Activated CD4-positive, alpha-beta T cell treated with anti-CD3 and anti-CD28 coated beads for 24 hours (primary cell): ENCODE data around the gene FLNB.
"Not testable (repeated sequence)": the region's sequence is repeated elsewhere in the genome, so short reads cannot be mapped to it uniquely, and the experiment has no call there.

Experiments used
- DNase-seq, 2 donors: peaks; one replicate each; pipeline ENCODE4 v3.0.0-alpha.2; 2020; ENCODE audit warnings: low read depth in 2 of 2

Gene FLNB

DNA sequence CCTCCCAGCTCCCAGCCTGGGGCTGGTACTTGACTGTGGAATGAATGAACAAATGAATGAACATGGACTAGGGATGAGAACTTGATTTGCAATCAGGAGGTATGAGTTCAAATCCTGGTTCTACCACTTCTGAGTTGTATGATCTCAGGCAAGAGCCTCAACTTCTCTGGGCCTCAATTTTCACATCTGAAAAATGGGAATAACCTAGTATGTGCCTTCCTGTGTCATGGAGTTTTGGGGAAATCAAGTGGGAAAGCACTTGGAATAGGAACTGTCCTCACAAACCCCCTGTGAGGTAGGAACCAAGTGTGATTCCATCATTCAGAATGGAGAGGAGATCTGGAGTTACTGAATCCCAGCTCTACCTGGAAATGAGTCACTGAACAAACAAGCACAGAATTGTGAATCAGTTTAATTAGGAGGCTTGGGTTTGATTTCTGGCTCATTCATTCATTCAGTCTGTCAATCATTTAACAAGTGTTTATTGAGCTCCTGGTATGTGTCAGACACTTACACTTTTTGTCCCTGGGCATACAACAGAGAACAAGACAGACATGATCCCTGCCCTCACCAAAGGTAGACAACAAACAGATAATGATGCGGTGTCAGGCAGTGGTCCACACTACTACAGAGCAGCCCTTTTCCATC is 172.8 kb downstream of the FLNB start:
- DNase-seq: no peak

DNA sequence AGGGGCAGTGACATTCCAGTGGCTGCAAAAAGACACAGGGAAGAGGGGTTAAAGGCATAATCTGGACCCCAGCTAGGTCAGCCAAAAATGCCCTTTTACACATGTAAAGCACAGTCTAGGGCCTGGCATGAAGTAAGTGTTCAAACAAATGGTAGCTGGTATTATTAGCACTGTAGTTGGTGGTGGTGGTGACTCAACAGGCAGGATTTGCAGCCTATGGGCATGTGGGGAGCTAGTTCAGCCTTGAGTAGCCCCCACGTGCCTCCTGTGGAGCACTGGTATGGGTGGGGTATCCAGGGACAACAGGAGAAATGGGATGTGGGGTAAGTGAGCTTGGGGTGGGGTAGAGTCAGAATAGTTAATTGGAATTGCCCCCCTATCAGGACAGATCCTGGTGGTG is 175.0 kb downstream of the FLNB start:
- no peak for DNase-seq

DNA sequence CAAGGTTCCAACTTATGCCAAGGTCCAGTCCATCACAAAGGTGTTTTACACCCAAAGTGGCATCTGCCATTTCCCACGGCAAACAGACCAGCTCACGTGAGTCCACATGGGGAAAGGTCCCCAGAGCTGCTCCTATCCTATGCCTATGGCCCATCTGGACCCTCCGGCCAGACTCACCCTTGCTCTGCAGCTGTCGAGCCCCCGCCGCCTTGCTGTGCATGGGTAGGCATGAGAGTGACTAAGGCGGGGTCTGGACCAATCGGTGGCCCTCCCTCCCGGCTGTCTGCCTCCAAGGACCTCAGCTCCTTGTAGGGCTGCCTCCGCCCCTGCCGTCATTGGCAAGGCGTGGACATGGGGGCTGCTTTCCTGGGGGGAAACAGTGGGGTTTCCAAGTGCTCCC is 175.7 kb downstream of the FLNB start:
- no peak for DNase-seq

DNA sequence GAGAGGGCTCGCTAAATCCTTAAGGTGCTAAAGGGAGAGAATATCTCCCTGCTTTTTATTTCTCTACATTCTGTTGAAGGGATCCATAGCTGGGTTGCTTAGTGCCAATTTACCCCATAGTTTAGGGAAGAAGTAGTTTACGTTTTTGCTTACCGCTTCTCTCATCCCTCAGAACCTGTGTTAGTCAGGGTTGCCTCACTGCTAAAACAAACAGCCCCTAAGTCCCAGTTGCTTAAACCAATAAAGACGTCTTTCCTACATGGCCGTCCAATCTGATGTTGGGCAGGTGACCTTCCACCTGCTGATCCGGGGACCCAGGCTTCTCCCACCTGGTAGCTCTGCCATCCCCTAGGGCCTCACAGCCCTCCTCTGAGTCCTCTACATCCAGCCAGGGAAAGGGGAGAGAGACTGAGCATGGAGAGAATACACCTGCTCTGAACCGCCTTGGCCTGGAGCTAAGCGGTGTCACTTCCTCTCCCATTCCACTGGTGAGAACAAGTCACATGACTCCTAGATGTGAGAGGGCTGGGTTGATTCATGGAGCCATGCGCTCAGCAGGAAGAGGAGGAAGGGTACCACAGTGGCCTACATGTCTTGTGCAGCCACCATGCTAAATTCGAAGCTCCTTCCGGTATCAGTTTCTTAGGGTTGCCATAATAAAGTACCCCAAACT is 176.2 kb downstream of the FLNB start:
- DNase-seq: no peak

DNA sequence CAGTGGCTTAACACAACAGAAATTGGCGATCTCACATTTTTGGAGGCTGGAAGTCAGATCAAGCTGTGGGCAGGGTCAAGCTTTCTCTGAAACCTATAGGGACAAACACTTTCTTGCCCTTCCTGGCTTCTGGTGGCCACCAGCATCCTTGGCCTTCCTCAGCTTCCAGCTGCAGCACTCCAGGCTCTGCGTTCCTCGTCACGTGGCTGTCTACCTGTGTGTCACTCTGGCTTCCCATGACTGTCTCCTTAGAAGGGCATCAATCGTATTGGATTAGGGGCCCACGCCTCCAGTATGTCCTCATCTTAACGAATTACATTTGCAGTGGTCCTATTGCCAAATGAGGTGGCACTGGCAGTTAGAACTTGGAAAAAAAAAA is 176.7 kb downstream of the FLNB start:
- DNase-seq: no peak

DNA sequence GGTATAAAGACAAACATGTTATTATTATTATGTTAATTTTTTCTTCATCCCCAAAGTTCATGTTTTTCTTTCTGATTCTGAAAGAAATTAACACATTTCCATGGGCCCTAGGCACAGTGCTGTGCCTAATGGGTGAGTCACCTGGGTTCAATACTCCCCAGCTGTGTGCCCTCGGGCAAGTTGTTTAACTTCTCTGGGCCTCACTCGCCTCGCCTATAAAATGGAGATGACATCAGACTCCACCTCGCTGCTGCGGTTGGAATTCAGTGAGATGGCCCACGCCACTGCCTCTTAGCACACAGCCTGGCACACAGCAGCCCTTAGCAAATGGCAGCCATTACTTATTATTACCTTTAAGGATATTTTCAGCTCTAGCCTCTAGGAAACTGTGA is 179.9 kb downstream of the FLNB start:
- no peak for DNase-seq

DNA sequence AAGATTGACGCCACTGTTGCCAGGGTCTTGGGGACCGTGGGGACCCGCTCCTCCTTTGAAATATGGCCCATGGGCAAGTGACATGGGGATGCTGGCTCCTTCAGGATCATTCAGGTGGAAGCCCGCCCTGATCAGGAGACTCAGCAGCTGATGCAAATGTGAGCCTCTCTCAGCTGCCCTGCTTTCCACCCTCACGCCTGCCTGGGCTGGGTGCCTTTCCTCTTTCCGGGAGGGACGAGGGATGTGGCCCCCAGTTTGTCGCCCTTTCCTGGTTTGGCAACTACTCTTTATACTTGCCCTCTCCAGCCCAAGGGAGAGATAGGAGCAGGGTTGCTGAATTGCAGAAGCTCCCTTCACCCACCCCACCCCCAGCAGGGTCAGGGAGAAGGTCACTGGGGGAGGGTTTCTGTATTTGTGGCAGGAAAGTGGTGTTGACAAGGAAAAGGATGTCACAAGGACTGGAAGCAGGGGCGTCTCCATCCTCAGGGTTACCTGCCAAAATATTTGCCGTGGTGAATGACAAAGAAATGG is 180.8 kb downstream of the FLNB start:
- DNase-seq: no peak

DNA sequence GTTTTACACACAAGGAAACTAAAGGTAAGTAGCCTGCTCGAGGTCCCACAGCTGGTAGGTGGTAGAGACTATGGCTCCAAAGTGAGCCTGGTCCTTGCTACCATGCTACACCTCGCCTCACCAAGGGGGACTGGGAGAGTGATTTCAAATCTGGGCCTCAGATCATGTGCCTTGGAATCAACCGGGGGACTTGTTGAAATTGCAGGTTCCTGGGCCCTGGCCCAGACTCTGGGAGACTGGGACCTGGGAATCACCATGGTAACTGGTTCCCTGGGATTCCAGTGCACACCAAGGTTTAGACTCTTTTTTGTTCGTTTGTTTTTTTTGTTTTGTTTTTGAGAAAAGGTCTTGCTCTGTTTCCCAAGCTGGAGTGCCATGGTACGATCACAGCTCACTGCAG is 181.5 kb downstream of the FLNB start:
- DNase-seq: no peak

DNA sequence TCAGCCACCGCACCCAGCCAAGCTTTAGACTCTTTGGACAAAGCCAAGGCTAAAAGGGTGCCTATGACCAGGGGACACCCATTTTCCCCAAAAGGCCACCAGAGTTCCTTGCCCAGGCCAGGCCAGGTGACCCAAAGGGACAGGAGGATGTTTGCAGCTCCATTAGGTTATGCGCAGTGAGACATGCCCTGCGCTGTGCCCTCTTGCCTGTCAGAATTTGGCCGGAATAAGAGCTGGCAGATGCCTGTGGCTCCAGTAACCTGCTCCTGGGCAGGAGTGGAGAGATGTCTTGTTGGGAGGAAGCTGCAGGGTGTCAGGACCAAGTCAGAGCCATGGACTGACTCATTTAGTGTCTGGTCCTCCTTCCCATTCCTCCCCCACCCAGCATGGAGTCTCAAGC is 182.1 kb downstream of the FLNB start:
- no peak for DNase-seq

DNA sequence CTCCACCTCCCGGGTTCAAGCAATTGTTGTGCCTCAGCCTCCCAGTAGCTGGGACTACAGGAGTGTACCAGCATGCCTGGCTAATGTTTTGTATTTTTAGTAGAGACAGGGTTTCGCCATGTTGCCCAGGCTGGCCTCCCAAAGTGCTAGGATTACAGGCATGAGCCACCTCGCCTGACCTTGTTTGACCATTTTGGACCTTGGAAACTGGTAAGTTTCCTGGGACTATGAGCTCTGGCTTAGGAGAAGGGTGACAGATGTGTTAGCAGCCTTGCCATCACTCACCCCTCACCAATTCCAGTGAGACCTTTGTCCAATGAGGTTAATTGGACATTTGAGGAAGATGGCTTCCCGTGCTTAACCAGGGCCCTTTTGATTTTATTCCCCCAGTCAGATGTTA is 182.7 kb downstream of the FLNB start:
- DNase-seq: no peak

DNA sequence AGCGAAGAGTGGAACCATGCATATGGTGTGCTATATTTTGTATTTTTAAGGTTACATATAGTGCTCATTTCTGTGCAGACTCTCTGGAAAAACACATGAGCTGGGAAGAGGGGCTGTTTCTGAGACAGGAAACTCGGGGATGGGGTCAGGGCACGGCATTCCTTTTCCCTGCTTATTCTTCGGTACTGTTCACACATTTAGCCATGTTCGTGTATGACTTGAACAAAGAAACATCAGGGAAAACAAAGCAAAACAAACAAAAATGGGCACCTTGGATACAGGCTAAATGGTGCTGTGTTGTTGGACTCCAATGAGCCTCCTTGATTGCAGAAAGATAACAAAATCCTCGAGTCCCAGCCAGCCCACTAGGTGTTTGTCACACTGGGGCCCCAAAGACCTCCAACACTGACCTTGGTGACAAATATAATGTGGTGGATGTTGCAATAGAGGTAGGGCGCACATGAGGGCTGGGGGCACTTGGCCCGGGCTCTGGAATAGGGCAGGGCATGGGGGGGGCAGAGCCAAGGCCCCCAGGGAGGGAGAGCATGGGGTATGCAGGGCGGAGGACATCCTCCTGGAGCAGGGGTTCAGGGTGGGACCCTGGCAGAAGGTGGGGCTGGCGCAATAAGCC is 183.3 kb downstream of the FLNB start:
- no peak for DNase-seq

DNA sequence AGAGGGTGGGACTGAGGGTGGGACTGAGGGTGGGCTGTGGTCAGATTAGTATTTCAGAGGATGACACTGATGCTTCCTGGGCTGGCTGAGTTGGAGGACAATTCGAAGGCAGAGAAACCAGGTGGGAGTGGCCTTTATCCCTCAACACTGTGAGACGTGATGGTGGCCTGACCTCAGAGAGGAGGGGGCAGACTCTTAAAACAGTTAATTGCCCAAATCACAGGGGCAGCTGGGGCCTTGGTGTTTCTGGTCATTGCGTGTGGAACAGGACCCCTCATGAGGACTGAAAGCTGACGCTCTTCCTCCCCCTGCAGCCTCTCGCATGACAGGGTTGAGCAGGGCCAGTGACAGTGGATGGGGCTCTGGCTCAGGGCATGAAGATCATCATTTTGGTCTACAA is 183.8 kb downstream of the FLNB start:
- no peak for DNase-seq

DNA sequence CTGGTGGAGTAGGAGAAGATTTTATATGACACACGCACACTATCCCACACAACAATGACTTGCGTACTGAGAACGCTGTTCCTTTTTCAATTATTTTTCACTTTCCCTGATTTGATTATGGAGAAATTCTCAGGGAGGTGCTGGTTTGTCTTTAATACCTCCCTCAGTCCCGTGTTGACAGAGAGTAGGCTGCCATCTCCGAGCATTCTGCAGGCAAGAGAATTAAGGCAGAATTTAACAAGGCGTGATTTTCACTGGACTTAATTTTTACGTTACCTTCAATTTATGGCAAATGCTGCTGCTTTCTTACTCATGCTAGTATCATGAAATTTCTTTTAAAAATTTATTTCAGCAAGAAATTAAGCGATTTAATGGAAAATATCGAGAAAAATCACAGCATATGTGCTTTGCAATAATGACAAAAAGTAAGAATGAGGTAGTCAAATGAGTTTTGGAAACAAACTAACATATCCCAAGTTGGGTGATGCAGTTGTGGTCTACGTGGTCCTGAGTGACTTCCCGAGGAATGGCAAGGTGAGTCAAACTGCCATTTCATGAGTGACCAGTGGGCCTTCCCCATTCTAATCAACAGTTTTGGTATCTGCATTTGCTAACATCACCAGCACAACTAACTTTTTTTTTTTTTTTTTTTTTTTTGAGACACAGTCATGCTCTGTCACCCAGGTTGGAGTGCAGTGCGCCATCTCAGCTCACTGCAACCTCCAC is 185.6 kb downstream of the FLNB start:
- DNase-seq: no peak

DNA sequence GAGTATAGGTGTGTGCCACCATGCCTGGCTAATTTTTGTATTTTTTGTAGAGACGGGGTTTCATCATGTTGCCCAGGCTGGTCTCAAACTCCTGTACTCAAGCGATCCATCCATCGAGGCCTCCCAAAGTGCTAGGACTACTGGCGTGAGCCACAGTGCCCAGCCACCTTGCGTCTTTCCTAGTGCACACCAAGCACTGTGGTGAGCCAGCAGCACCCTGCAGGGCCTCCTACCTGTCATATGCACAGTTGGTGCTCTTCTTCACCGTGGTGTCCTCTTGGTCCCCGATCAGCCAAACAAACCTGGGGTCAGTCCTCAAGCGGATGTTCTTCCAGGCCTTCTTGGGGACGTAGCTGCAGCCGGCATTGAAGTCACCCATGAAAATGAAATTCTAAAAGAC is 189.4 kb downstream of the FLNB start:
- no peak for DNase-seq

DNA sequence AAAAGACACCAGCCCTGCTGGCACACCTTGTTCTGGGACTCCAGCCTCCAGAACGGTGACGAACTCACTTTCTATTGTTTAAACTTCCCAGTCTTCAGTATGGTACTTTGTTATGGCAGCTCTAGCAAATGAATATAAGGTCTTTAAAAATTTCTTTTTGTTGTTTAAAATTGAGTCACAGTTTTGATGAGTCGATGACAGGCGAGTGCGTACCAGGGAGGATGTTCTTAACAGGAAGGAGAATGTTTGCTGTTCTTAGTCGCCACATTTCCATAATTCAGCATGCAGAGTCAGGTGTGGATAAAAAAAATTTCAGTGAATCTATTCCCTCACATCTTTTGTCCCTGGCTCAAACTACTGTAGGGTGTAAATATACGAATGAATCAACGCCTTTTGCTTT is 190.1 kb downstream of the FLNB start:
- no peak for DNase-seq

DNA sequence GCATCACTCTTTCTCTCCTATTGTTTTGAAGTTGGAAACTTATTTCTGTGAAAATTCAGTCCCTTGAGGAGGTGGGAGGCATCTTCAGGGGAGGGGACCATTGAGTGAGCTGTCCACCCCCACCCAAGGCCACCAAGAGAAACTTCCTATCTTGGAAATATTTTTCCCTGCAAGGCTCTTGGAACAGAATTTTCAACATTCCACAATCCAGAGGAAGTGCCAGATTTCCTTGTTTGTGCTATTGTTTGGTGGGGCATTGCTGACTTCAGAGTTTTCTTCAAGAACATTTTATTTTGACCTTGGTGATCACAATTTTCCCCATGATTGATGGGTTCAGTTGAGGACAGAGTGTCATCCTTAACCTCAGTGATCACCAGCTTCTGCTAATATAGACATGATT is 190.6 kb downstream of the FLNB start:
- DNase-seq: no peak

DNA sequence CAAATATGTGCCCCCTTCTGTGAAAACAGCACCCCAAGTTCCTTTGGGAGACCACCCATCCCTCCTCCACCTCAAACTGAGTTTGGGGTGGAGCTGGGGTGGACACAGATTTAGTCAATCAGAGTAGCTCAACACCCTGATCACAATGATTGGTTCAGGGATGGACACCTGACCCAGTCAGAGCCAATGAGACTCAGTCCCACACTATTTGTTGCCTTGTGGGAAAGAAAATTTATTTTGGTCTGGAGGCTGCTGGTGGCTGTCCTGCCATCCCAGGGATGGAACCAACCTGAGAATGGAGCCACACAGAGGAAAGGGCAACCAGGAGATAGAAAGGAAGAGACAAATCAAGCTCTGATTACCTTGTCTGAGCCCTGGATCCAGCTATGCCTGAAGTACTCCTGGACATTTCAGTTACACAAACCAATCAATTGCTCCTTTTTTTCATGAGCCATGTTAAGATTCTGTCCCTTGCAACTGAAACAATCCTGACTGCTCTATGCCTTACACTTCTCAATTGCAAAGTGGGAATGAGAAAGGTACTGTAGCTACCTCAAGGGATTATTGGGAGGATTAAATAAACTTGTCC is 192.0 kb downstream of the FLNB start:
- no peak for DNase-seq

DNA sequence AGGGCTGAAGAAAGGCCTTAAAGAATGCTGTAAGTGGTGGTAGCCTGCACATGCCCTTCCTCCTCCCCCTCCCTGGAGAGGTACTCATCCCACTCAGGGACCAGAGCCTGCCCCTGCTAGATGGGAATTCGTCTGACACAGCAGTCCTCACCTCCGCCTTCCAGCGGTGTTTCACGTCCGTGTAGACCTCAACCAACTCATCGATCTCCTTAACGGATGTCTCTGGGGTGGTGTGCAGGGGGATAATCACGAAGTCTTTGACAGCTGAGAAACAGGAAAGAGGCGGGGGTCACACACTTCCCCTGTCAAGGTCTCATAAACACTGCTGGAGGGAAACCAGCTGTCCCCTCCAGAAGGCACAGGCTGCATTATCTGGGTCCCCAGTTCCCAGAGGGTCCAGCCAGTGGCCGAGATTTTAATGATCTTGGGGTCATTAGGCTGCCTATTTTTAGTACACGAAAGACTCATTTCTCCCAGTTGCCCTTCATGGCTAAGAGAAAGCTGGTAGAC is 192.7 kb downstream of the FLNB start:
- no peak for DNase-seq

DNA sequence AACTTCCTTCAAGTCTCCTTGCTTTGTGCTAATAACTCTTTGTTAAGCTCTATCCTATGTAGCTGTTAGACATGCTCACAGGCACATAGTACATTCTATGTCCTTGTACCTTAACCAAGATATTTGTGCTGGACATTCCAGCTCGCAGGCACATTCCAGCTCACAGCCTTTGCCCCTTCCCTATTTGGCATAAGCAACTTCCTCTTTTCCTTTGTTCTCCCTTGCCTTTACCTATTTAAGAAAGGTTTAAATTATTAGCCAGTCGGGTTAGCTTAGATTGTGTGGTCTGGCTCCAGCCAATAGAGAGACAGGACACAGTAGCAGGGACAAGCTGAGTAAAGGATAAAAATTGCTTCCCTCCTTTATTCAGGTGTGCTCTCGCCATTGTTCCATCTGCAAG is 193.2 kb downstream of the FLNB start:
- not testable (repeated sequence) for DNase-seq

DNA sequence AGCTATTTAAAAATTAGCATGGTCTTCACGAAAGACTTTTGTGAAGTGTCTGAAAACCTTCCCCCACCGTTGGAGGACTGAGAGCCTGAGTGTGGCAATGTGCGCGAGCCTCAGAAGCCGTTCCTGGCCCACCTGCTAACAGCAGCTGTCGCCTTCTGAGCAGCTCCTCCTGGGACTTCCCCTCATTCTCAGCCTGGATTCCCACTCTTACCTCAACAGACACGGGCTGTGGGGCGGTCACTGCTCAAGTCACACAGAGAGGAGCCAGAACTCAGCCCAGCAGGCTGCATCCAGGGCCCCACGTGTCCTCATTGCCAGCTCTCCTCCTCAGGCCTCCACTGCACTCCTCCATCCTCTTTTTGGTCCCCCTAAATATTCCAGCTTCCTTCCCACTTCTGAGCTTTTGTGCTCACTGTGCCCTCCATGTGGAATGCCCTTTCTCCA is 194.7 kb downstream of the FLNB start:
- DNase-seq: no peak

DNA sequence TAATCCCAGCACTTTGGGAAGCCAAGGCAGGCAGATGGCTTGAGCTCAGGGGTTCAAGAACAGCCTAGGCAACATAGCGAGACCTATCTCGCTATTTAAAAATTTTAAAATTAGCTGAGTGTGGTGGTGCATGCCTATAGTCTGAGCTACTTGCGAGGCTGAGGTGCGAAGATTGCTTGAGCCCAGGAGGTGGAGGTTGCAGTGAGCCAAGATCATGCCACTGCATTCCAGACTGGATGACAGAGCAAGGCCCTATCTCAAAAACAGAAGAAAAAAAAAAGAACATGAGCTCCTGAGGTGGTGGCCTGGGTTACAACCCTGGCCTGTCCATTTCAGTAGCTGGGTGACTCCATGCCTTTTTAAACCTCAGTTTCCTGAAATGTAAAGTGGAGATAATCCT is 195.3 kb downstream of the FLNB start:
- no peak for DNase-seq

DNA sequence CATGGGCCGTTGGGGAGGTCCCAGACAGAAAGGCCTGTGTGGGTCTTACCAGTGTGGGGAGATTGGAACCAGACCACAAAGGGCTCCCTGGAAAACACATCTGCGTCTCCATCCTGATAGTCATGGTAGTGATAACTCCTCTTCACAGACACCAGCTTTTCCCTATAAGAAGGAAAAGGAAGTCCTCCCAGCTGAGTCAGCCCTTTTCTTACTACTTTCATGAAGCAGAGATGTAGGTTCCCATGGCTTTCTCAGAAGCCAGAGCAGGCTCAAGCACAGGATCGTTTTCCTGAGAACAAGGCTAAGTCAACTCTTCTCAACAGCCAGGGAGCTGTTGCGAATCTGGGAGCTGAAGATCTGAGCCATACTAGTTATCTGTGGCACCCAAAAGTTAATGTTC is 196.5 kb downstream of the FLNB start:
- no peak for DNase-seq
